Subcutaneous adipose tissue (tissue), 4 donors: Measurements from ENCODE around the gene PXK. TPM values are rescaled to one million over a fixed set of nuclear protein-coding genes. Genes with fewer than 3 reads are reported as not detected.

Source experiments
- CTCF ChIP-seq: fragments of 450-650 bp; IDR thresholded peaks from one replicate; pipeline ENCODE4 v1.5.1; 2016; ENCODE audit warnings: low read depth, mild to moderate bottlenecking, control low read depth, antibody characterized with exemption, moderate library complexity
- total RNA-seq, 4 donors: library from RNA; depleted of rRNA; stranded (reverse); fragments of >200 nt; gene quantifications; one replicate each; pipeline ENCODE4 v1.1.0, GENCODE V29; 2016

The PXK gene
- total RNA-seq, 4 donors from 2014 or later, result 27.1 to 53.6 (median 30.7) TPM

DNA sequence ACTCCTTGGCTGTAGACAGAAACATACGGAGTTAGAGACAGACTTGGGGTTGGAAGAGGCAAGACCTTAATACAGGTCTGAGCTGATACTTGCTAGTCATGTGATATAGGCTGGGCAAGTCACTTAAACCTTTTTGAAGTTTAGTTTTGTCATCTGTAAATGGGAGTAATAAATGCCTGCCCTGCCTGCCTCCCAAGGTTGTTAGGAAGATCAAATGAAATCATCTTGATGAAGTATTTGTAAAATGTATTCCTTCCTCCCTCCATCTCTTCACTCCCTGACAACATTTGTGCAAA, 2.9 kb downstream of the PXK start:
- no peak for TF ChIP-seq CTCF

- TF ChIP-seq CTCF, result no peak
Measured at GRCh38 chr3:58336135-58336882, 3.6 kb downstream of the PXK start.

DNA sequence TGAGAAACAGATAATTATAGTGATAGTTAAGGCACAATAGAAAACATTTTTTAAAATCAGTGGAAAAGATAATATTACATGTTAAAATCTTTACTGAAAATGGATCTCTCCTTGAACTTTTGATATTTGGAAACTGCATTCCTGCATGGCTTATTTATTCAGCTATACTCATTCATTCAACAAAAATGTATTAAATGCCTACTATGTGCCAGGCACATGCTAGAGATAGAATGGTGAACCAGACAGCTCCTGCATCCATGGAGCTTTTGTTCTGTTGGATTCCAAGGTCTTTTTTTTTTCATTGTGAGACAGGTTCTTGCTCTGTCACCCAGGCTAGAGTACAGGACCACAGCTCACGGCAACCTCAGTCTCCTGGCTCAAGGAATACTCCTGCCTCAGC, 4.5 kb downstream of the PXK start:
- TF ChIP-seq CTCF, result no peak

- no peak for TF ChIP-seq CTCF
Measured at GRCh38 chr3:58340594-58341244, 8.0 kb downstream of the PXK start.

DNA sequence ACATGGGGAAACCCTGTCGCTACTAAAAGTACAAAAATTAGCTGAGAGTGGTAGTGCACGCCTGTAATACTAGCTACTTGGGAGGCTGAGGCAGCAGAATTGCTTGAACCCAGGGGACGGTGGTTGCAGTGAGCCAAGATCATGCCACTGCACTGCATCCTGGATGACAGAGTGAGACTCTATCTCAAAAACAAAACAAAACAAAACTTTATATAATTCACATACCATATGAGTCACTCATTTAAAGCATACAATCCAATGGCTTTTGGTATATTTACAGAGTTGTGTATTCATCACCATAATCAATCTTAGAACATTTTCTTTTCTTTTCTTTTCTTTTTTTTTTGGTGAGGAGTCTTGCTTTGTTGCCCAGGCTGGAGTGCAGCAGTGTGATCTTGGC, 8.7 kb downstream of the PXK start:
- no peak for TF ChIP-seq CTCF

GRCh38 chr3:58342676-58343075, 10.0 kb downstream of the PXK start:
- TF ChIP-seq CTCF, result no peak

GRCh38 chr3:58345457-58345856, 12.8 kb downstream of the PXK start:
- no peak for TF ChIP-seq CTCF
